Bronchial smooth muscle cell (primary cell): ENCODE data around the gene INAFM1. TPM values are rescaled to one million over a fixed set of nuclear protein-coding genes. Genes with fewer than 3 reads are reported as not detected.

Source experiments
- total RNA-seq: library from RNA; depleted of rRNA; stranded (reverse); fragments of >200 nt; gene quantifications from 2 replicates; pipeline ENCODE4 v1.2.1, GENCODE V29; 2014

The INAFM1 gene
- total RNA-seq, result 1.8 and 1.9 TPM in 2 replicates

DNA sequence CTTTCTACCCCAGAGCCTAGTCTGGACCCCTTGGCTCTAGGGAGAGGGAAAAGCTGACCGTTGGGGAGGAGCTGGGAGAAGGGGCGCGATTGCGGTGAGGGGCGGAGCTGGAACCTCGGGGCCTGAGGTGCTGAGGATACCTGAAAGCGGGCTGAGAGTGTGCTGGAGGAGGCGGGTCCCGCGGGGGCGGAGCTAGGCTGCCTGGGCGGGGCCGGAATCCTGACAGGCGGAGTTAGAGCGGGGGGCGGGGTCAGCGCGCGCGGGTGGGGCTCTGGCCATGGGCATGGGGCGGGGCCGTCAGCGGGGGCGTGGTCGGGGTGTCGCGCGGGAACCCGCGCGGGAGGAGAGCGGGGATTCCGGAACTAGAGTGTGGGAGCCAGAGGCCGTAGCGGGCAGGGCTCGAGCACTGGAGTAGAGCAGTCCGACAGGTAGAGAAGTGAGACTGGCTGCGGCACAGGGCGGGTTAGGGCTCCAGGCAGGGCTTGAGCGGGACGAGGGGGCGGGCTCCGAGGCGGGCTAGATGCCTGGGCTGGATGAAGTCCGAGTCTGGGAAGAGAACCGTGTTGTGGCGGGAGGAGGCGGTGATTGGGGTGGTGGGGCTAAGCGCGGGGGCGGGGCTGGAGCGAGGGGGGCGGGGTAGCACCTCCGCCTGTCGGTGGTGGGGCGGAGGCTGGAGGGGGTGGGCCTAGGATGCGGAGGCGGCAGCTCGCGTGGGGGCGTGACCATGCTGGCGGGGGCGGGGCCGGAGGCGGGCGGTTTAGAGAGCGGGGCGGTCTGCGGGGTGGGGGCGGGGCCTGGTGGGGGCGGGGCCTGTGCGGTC is at the start of gene INAFM1:
INAFM1 (plus strand) TSS at position 815 of the 820 bp plus-strand sequence. CDS start 35 bp downstream, outside the sequence.

GRCh38 chr19:47230921-47231214 is 43.8 kb upstream of the INAFM1 start, which contains the start of gene BBC3:
Gene BBC3 (minus strand): TSS chr19:47231199. CDS start chr19:47228431, 2,768 bp downstream.

DNA sequence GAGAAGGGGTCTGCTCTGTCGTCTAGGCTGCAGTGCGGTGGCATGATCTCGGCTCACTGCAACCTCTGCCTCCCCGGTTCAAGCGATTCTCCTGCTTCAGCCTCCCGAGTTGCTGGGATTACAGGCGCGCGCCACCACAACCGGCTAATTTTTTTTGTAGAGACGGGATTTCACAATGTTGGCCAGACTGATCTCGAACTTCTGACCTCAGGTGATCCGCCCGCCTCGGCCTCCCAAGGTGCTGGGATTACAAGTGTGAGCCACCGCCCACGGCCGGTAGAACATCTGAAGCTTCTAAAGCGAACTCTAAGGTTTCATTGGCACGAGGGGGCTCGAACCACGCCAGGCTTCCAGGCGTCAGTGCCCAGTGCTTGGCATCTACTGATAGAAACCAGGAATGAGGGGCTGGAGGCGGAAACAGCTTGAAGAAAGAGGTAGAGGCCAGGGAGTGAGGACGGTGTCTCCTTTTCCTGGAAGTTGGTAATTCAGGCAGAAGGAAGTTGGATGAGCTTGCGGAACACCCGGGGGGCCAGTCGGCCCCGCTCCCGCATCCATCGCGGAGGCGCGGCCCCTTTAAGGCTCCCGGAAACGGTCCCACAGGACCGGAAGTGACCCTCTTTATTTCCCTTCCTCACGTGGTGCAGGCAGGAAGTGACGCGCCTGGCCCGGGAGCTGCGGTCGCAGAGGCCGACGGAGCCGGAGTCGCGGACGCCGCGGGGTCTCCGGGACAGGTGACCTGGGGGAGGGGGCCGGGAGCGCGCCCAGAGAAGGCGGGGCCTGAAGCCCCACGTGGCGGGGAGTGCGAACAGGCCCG is 18.6 kb upstream of the INAFM1 start, which contains the start of gene CCDC9:
CCDC9 (plus strand) TSS at position 647 of the 814 bp plus-strand sequence. CDS start 1,876 bp downstream, outside the sequence.

GRCh38 chr19:47309608-47310007 is 34.9 kb downstream of the INAFM1 start, which contains the start of gene C5AR1:
Gene C5AR1 (plus strand): TSS chr19:47309861. CDS start chr19:47309896, 35 bp downstream.

Other genes with a start within 250 kb of the INAFM1 start
- 8.2 and 25.1 TPM in 2 replicates for gene TMEM160, start 226.3 kb upstream of the INAFM1 start, total RNA-seq
- 8.4 and 9.6 TPM in 2 replicates for gene ZC3H4, start 161.1 kb upstream of the INAFM1 start, total RNA-seq
- 100 and 120 TPM in 2 replicates for gene SAE1, start 144.1 kb upstream of the INAFM1 start, total RNA-seq
- 17.5 and 18.4 TPM in 2 replicates for gene BBC3, start 43.7 kb upstream of the INAFM1 start, total RNA-seq
- gene CCDC9, start 18.4 kb upstream of the INAFM1 start, total RNA-seq, result 6.0 and 6.4 TPM in 2 replicates
- gene C5AR1, start 35.0 kb downstream of the INAFM1 start, total RNA-seq, result 0.16 and 0.17 TPM in 2 replicates
- gene C5AR2, start 57.3 kb downstream of the INAFM1 start, total RNA-seq, result 0.16 TPM in 1 of 2 replicates, not detected in the other
- 6.6 and 6.8 TPM in 2 replicates for gene DHX34, start 74.4 kb downstream of the INAFM1 start, total RNA-seq
- 21.4 and 47.4 TPM in 2 replicates for gene MEIS3, start 144.6 kb downstream of the INAFM1 start, total RNA-seq
- gene SLC8A2, start 197.0 kb downstream of the INAFM1 start, total RNA-seq, result not detected in 2 replicates
- 4.7 and 5.4 TPM in 2 replicates for gene KPTN, start 209.3 kb downstream of the INAFM1 start, total RNA-seq
- 35.4 and 58.6 TPM in 2 replicates for gene NAPA, start 240.2 kb downstream of the INAFM1 start, total RNA-seq